Measurements from ENCODE around the gene AHDC1.
"Not testable (repeated sequence)": the region's sequence is repeated elsewhere in the genome, so short reads cannot be mapped to it uniquely, and the experiment has no call there.

The AHDC1 gene

GRCh38 chr1:27648602-27649305 lies 44.8 kb upstream of the AHDC1 start:
- TF ChIP-seq, protein P1, sequence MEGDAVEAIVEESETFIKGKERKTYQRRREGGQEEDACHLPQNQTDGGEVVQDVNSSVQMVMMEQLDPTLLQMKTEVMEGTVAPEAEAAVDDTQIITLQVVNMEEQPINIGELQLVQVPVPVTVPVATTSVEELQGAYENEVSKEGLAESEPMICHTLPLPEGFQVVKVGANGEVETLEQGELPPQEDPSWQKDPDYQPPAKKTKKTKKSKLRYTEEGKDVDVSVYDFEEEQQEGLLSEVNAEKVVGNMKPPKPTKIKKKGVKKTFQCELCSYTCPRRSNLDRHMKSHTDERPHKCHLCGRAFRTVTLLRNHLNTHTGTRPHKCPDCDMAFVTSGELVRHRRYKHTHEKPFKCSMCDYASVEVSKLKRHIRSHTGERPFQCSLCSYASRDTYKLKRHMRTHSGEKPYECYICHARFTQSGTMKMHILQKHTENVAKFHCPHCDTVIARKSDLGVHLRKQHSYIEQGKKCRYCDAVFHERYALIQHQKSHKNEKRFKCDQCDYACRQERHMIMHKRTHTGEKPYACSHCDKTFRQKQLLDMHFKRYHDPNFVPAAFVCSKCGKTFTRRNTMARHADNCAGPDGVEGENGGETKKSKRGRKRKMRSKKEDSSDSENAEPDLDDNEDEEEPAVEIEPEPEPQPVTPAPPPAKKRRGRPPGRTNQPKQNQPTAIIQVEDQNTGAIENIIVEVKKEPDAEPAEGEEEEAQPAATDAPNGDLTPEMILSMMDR (IDR thresholded peaks at IDR 0.05; ENCODE audit: extremely low read depth, missing control alignments): no peak
- DNase-seq (ENCODE audit: low spot score): no peak

DNA sequence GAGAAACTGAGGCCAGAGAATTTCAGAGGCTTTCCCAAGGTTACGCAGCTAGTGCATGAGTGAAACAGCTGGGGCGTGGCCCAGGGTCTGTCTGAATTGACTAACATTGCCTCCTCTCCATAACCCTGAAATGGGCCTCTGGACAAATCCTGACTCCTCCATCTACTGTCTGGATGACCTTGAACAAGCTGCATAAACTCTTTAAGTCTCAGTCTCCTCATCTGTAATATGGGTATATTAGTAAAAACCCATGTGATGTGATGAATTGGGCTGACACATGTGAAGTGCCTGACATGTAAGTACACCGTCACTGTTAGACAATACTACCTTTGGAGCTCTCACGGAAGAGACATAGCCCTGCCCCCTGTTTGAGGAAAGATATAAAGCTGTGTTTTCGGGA lies 43.4 kb upstream of the AHDC1 start:
- DNase-seq (ENCODE audit: low spot score): no peak
- TF ChIP-seq, protein P1 (IDR thresholded peaks at IDR 0.05; ENCODE audit: extremely low read depth, missing control alignments): no peak

- TF ChIP-seq, protein P1 (IDR thresholded peaks at IDR 0.05; ENCODE audit: extremely low read depth, missing control alignments): no peak
- DNase-seq (ENCODE audit: low spot score): no peak
Measured at GRCh38 chr1:27646676-27647075, 42.7 kb upstream of the AHDC1 start.

DNA sequence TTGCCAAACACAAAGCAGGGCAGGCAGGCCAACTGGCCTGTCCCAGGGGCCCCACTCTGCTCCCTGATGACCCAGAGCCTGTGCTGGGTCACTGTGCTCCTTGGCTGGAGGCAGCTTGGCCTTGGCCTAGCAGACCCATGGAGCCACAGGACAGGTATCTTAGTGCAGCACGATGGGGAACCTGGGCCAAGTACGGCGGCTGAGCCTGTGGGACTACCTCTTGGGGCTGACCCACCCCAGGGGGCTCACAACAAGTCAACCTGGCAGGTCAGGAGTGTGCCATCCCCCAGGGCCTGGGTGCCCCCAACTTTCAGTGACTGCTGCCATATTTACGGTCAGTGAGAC lies 41.1 kb upstream of the AHDC1 start:
- DNase-seq (ENCODE audit: low spot score): no peak
- TF ChIP-seq, protein P1 (IDR thresholded peaks at IDR 0.05; ENCODE audit: extremely low read depth, missing control alignments): no peak

- DNase-seq (ENCODE audit: low spot score): no peak
- TF ChIP-seq, protein P1 (IDR thresholded peaks at IDR 0.05; ENCODE audit: extremely low read depth, missing control alignments): no peak
Measured at GRCh38 chr1:27644369-27645070, 40.6 kb upstream of the AHDC1 start.

GRCh38 chr1:27643600-27644368 lies 39.8 kb upstream of the AHDC1 start:
- TF ChIP-seq, protein P1 (IDR thresholded peaks at IDR 0.05; ENCODE audit: extremely low read depth, missing control alignments): peak; percentile 61
- peak; percentile 70 for DNase-seq (ENCODE audit: low spot score)

GRCh38 chr1:27640514-27640913 lies 36.6 kb upstream of the AHDC1 start:
- DNase-seq (ENCODE audit: low spot score): not testable (repeated sequence)

All from GM20000 (cell line).